Astrocyte of the spinal cord (primary cell): ENCODE results near the gene GALNT18.

Source experiments
- DNase-seq: peaks from one replicate; pipeline ENCODE4 v3.0.0; 2011; ENCODE audit warnings: low read depth, low spot score
- H3K4me3 ChIP-seq: 2 replicates; pipeline ENCODE4 v1.5.1; 2011; ENCODE audit warnings: low read depth, mild to moderate bottlenecking, low read length, moderate library complexity
- CTCF ChIP-seq: IDR thresholded peaks from 2 replicates; pipeline ENCODE4 v1.5.1; 2012; ENCODE audit warnings: low read depth, mild to moderate bottlenecking, low read length, inconsistent platforms
- in situ Hi-C: cut with HindIII; loops from 2 replicates; pipeline ENCODE4 v1.10.0; 2017; ENCODE audit warnings: low sequenced_read_pairs

GALNT18 gene

GRCh38 chr11:11260903-11261302 is 360.9 kb downstream of the GALNT18 start:
- TF ChIP-seq CTCF: no peak
- no peak overlapping the region for H3K4me3 ChIP-seq
- in situ Hi-C loops: no loop called here
- no peak for DNase-seq

- no peak for DNase-seq
- in situ Hi-C loops: no loop called here
- H3K4me3 ChIP-seq: no peak overlapping the region
- no peak for TF ChIP-seq CTCF
Measured at GRCh38 chr11:11253995-11254394, 367.8 kb downstream of the GALNT18 start.

GRCh38 chr11:11253497-11253896 is 368.3 kb downstream of the GALNT18 start:
- in situ Hi-C loops: no loop called here
- DNase-seq: no peak
- H3K4me3 ChIP-seq: no peak overlapping the region
- no peak for TF ChIP-seq CTCF

- no peak for TF ChIP-seq CTCF
- no peak for DNase-seq
- in situ Hi-C loops: no loop called here
- H3K4me3 ChIP-seq: no peak overlapping the region
Measured at GRCh38 chr11:11252403-11252802, 369.4 kb downstream of the GALNT18 start.

GRCh38 chr11:11251394-11251970 is 370.3 kb downstream of the GALNT18 start:
- H3K4me3 ChIP-seq: no peak overlapping the region
- in situ Hi-C loops: no loop called here
- no peak for DNase-seq
- TF ChIP-seq CTCF: no peak

GRCh38 chr11:11250470-11250869 is 371.3 kb downstream of the GALNT18 start:
- in situ Hi-C loops: no loop called here
- no peak for TF ChIP-seq CTCF
- H3K4me3 ChIP-seq: no peak overlapping the region
- DNase-seq: no peak

- DNase-seq: no peak
- no peak for TF ChIP-seq CTCF
- in situ Hi-C loops: no loop called here
- H3K4me3 ChIP-seq: no peak overlapping the region
Measured at GRCh38 chr11:11247576-11247975, 374.2 kb downstream of the GALNT18 start.
